HEK293 (cell line): ENCODE measurements around the gene ZBTB48.
A peak's percentile ranks its signal among the peaks of the same experiment; 100 is the strongest.

Experiments
- HOXA7 ChIP-seq: sonication (generic); formaldehyde crosslinking; IDR thresholded peaks from 2 replicates; pipeline ENCODE4 v1.8.1; 2022; ENCODE audit warnings: missing genetic modification reagents, borderline replicate concordance
- MYNN ChIP-seq: fragments of 450-650 bp; formaldehyde crosslinking; IDR thresholded peaks from 2 replicates; pipeline ENCODE4 v1.5.1; 2016; ENCODE audit warnings: missing biosample characterization, missing genetic modification characterization, borderline replicate concordance
- MZF1 ChIP-seq: fragments of 450-650 bp; formaldehyde crosslinking; IDR thresholded peaks from 2 replicates; pipeline ENCODE4 v1.5.1; 2017; ENCODE audit warnings: missing biosample characterization, missing genetic modification characterization, borderline replicate concordance
- PATZ1 ChIP-seq: fragments of 450-650 bp; formaldehyde crosslinking; IDR thresholded peaks from 2 replicates; pipeline ENCODE4 v1.5.1; 2016; ENCODE audit warnings: missing biosample characterization, missing genetic modification characterization
- PBX3 ChIP-seq: sonication (generic); formaldehyde crosslinking; IDR thresholded peaks from 2 replicates; pipeline ENCODE4 v1.8.1; 2022; ENCODE audit warnings: mild to moderate bottlenecking, moderate library complexity, missing genetic modification reagents
- ZBTB8A ChIP-seq: fragments of 450-650 bp; formaldehyde crosslinking; IDR thresholded peaks from 2 replicates; pipeline ENCODE4 v1.5.1; 2016; ENCODE audit warnings: missing biosample characterization, missing genetic modification characterization
- ZFP37 ChIP-seq: fragments of 450-650 bp; formaldehyde crosslinking; IDR thresholded peaks from 2 replicates; pipeline ENCODE4 v1.5.1; 2016; ENCODE audit warnings: missing biosample characterization, missing genetic modification characterization
- ZNF169 ChIP-seq: fragments of 450-650 bp; formaldehyde crosslinking; IDR thresholded peaks from 2 replicates; pipeline ENCODE4 v1.5.1; 2016; ENCODE audit warnings: missing biosample characterization, missing genetic modification characterization
- ZNF184 ChIP-seq: fragments of 450-650 bp; IDR thresholded peaks from 2 replicates; pipeline ENCODE4 v1.5.1; 2018; ENCODE audit warnings: missing biosample characterization, mild to moderate bottlenecking, missing genetic modification characterization
- ZNF211 ChIP-seq: fragments of 450-650 bp; formaldehyde crosslinking; IDR thresholded peaks from 2 replicates; pipeline ENCODE4 v1.5.1; 2016; ENCODE audit warnings: low read depth, missing biosample characterization, missing genetic modification characterization
- ZNF23 ChIP-seq: fragments of 450-650 bp; formaldehyde crosslinking; IDR thresholded peaks from 2 replicates; pipeline ENCODE4 v1.5.1; 2016; ENCODE audit warnings: missing biosample characterization, missing genetic modification characterization, borderline replicate concordance
- ZNF292 ChIP-seq: fragments of 450-650 bp; formaldehyde crosslinking; IDR thresholded peaks from 2 replicates; pipeline ENCODE4 v1.5.1; 2016; ENCODE audit warnings: low read depth, missing biosample characterization, missing genetic modification characterization, borderline replicate concordance
- ZNF394 ChIP-seq: fragments of 450-650 bp; formaldehyde crosslinking; IDR thresholded peaks from 2 replicates; pipeline ENCODE4 v1.5.1; 2016; ENCODE audit warnings: missing biosample characterization, missing genetic modification characterization, mild to moderate bottlenecking, moderate library complexity, borderline replicate concordance
- ZNF488 ChIP-seq: fragments of 450-650 bp; formaldehyde crosslinking; IDR thresholded peaks from 2 replicates; pipeline ENCODE4 v1.5.1; 2016; ENCODE audit warnings: missing biosample characterization, missing genetic modification characterization
- ZNF558 ChIP-seq: fragments of 450-650 bp; formaldehyde crosslinking; IDR thresholded peaks from 2 replicates; pipeline ENCODE4 v1.5.1; 2016; ENCODE audit warnings: missing biosample characterization, missing genetic modification characterization
- ZNF621 ChIP-seq: fragments of 450-650 bp; formaldehyde crosslinking; IDR thresholded peaks from 2 replicates; pipeline ENCODE4 v1.5.1; 2017; ENCODE audit warnings: missing biosample characterization, missing genetic modification characterization
- ZNF670 ChIP-seq: fragments of 450-650 bp; formaldehyde crosslinking; IDR thresholded peaks from 2 replicates; pipeline ENCODE4 v1.5.1; 2016; ENCODE audit warnings: missing biosample characterization, missing genetic modification characterization, low read depth
- ZNF76 ChIP-seq: fragments of 450-650 bp; formaldehyde crosslinking; IDR thresholded peaks from 2 replicates; pipeline ENCODE4; 2016; ENCODE audit warnings: low read depth, missing biosample characterization, missing genetic modification characterization, borderline replicate concordance
- ZNF792 ChIP-seq: fragments of 450-650 bp; formaldehyde crosslinking; IDR thresholded peaks from 2 replicates; pipeline ENCODE4 v1.5.1; 2016; ENCODE audit warnings: missing biosample characterization, missing genetic modification characterization
- ZNF830 ChIP-seq: fragments of 450-650 bp; IDR thresholded peaks from 2 replicates; pipeline ENCODE4 v1.5.0; 2018; ENCODE audit warnings: missing biosample characterization, missing genetic modification characterization, low read depth, mild to moderate bottlenecking, moderate library complexity
- TF ChIP-seq, protein P1 (sequence below): fragments of 450-650 bp; formaldehyde crosslinking; IDR thresholded peaks from 2 replicates; pipeline ENCODE4 v1.5.1; 2016; ENCODE audit warnings: missing biosample characterization, missing genetic modification characterization, borderline replicate concordance
- TF ChIP-seq, protein P2 (sequence below): fragments of 450-650 bp; formaldehyde crosslinking; IDR thresholded peaks from 2 replicates; pipeline ENCODE4 v1.5.1; 2016; ENCODE audit warnings: missing biosample characterization, missing genetic modification characterization
- TF ChIP-seq, protein P3 (sequence below): fragments of 450-650 bp; formaldehyde crosslinking; IDR thresholded peaks from 2 replicates; pipeline ENCODE4 v1.5.1; 2016; ENCODE audit warnings: missing biosample characterization, missing genetic modification characterization

ZBTB48 gene

GRCh38 chr1:6601049-6601922, 21.5 kb downstream of the ZBTB48 start (continued):
- TF ChIP-seq HOXA7 (CRISPR knock-in tag) = no peak
- no peak for TF ChIP-seq ZNF211 (tag by site-specific recombination)
- TF ChIP-seq PATZ1 (tag by site-specific recombination) = 0 out of 2 replicates have a peak, but pooled peaks have one; percentile 69
- TF ChIP-seq ZNF830 = no peak
- no peak for TF ChIP-seq ZNF670 (tag by site-specific recombination)
- no peak for TF ChIP-seq MZF1 (tag by site-specific recombination)
- TF ChIP-seq ZNF76 = no peak
- no peak for TF ChIP-seq ZNF792 (tag by site-specific recombination)
- TF ChIP-seq ZNF292 = no peak
- no peak for TF ChIP-seq PBX3 (CRISPR knock-in tag)
- TF ChIP-seq, protein P1, sequence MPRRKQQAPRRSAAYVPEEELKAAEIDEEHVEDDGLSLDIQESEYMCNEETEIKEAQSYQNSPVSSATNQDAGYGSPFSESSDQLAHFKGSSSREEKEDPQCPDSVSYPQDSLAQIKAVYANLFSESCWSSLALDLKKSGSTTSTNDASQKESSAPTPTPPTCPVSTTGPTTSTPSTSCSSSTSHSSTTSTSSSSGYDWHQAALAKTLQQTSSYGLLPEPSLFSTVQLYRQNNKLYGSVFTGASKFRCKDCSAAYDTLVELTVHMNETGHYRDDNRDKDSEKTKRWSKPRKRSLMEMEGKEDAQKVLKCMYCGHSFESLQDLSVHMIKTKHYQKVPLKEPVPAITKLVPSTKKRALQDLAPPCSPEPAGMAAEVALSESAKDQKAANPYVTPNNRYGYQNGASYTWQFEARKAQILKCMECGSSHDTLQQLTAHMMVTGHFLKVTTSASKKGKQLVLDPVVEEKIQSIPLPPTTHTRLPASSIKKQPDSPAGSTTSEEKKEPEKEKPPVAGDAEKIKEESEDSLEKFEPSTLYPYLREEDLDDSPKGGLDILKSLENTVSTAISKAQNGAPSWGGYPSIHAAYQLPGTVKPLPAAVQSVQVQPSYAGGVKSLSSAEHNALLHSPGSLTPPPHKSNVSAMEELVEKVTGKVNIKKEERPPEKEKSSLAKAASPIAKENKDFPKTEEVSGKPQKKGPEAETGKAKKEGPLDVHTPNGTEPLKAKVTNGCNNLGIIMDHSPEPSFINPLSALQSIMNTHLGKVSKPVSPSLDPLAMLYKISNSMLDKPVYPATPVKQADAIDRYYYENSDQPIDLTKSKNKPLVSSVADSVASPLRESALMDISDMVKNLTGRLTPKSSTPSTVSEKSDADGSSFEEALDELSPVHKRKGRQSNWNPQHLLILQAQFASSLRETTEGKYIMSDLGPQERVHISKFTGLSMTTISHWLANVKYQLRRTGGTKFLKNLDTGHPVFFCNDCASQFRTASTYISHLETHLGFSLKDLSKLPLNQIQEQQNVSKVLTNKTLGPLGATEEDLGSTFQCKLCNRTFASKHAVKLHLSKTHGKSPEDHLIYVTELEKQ (tag by site-specific recombination) = no peak
- TF ChIP-seq ZNF488 = no peak
- TF ChIP-seq ZNF184 = no peak
- TF ChIP-seq, protein P2, sequence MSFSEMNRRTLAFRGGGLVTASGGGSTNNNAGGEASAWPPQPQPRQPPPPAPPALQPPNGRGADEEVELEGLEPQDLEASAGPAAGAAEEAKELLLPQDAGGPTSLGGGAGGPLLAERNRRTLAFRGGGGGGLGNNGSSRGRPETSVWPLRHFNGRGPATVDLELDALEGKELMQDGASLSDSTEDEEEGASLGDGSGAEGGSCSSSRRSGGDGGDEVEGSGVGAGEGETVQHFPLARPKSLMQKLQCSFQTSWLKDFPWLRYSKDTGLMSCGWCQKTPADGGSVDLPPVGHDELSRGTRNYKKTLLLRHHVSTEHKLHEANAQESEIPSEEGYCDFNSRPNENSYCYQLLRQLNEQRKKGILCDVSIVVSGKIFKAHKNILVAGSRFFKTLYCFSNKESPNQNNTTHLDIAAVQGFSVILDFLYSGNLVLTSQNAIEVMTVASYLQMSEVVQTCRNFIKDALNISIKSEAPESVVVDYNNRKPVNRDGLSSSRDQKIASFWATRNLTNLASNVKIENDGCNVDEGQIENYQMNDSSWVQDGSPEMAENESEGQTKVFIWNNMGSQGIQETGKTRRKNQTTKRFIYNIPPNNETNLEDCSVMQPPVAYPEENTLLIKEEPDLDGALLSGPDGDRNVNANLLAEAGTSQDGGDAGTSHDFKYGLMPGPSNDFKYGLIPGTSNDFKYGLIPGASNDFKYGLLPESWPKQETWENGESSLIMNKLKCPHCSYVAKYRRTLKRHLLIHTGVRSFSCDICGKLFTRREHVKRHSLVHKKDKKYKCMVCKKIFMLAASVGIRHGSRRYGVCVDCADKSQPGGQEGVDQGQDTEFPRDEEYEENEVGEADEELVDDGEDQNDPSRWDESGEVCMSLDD (tag by site-specific recombination) = no peak
- TF ChIP-seq ZNF394 (tag by site-specific recombination) = 0 out of 2 replicates have a peak, but pooled peaks have one; percentile 35
- TF ChIP-seq, protein P3, sequence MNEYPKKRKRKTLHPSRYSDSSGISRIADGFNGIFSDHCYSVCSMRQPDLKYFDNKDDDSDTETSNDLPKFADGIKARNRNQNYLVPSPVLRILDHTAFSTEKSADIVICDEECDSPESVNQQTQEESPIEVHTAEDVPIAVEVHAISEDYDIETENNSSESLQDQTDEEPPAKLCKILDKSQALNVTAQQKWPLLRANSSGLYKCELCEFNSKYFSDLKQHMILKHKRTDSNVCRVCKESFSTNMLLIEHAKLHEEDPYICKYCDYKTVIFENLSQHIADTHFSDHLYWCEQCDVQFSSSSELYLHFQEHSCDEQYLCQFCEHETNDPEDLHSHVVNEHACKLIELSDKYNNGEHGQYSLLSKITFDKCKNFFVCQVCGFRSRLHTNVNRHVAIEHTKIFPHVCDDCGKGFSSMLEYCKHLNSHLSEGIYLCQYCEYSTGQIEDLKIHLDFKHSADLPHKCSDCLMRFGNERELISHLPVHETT (tag by site-specific recombination) = 0 out of 2 replicates have a peak, but pooled peaks have one; percentile 20
- no peak for TF ChIP-seq ZNF558 (tag by site-specific recombination)
- peak; percentile 93 for TF ChIP-seq ZBTB8A (tag by site-specific recombination)
- no peak for TF ChIP-seq ZFP37
- TF ChIP-seq ZNF169 (tag by site-specific recombination) = no peak
- TF ChIP-seq ZNF621 (tag by site-specific recombination) = no peak
- TF ChIP-seq MYNN (tag by site-specific recombination) = no peak
- TF ChIP-seq ZNF23 (tag by site-specific recombination) = no peak
